ENCODE data around the gene SYNDIG1.

DNA sequence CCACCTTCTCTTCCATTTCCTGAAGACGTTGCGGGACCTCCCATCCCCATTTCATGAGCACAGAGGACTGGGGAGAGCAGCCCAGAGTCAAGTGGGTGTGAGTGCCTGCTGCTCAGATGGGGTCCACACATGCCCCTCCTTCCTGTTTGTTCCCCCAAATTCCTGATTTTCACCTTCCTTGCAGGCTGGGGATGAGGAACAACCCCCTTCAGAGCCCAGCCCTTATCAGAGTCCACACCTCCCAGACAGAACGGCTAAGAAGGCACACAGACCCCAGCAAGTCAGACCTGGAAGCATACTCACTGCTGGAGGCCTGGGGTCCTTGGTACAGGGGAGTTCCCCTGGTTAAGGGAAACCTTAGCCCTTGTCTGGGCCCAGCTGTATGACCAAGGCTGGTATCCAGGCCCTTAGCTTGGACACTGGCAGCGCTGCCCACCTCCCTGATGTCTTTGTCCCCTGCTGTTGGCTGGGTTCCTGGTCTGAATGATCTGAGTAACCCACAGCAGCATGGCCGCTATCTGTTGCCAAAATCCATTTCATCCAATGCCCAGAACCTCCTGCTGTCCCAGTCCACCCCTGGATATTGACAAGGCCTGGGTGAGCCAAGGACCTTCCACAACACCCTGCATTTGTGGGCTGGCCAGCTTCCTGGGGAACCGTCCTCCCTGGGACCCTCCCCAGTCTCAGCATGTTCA lies 230.9 kb downstream of the SYNDIG1 start:
- TF ChIP-seq, protein P1, sequence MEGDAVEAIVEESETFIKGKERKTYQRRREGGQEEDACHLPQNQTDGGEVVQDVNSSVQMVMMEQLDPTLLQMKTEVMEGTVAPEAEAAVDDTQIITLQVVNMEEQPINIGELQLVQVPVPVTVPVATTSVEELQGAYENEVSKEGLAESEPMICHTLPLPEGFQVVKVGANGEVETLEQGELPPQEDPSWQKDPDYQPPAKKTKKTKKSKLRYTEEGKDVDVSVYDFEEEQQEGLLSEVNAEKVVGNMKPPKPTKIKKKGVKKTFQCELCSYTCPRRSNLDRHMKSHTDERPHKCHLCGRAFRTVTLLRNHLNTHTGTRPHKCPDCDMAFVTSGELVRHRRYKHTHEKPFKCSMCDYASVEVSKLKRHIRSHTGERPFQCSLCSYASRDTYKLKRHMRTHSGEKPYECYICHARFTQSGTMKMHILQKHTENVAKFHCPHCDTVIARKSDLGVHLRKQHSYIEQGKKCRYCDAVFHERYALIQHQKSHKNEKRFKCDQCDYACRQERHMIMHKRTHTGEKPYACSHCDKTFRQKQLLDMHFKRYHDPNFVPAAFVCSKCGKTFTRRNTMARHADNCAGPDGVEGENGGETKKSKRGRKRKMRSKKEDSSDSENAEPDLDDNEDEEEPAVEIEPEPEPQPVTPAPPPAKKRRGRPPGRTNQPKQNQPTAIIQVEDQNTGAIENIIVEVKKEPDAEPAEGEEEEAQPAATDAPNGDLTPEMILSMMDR (conservative IDR thresholded peaks at IDR 0.05; ENCODE audit: low read depth, low read length) = no peak
- no peak for TF ChIP-seq EZH2 (IDR thresholded peaks at IDR 0.05; ENCODE audit: borderline replicate concordance, low read depth, low read length, poor library complexity, severe bottlenecking)

Measured in A673 (cell line).